GM12872 (cell line): Measurements from ENCODE around the gene DEGS2.

ENCODE experiments used
- TF ChIP-seq, protein P1 (sequence below): IDR thresholded peaks from 3 replicates; pipeline ENCODE4 v1.5.1; 2011; ENCODE audit warnings: low read depth, mild to moderate bottlenecking, low read length, moderate library complexity; ENCODE audit not compliant: insufficient read depth

DEGS2 gene

GRCh38 chr14:100102156-100102785 is 57.2 kb downstream of the DEGS2 start:
- TF ChIP-seq, protein P1, sequence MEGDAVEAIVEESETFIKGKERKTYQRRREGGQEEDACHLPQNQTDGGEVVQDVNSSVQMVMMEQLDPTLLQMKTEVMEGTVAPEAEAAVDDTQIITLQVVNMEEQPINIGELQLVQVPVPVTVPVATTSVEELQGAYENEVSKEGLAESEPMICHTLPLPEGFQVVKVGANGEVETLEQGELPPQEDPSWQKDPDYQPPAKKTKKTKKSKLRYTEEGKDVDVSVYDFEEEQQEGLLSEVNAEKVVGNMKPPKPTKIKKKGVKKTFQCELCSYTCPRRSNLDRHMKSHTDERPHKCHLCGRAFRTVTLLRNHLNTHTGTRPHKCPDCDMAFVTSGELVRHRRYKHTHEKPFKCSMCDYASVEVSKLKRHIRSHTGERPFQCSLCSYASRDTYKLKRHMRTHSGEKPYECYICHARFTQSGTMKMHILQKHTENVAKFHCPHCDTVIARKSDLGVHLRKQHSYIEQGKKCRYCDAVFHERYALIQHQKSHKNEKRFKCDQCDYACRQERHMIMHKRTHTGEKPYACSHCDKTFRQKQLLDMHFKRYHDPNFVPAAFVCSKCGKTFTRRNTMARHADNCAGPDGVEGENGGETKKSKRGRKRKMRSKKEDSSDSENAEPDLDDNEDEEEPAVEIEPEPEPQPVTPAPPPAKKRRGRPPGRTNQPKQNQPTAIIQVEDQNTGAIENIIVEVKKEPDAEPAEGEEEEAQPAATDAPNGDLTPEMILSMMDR, result no peak

DNA sequence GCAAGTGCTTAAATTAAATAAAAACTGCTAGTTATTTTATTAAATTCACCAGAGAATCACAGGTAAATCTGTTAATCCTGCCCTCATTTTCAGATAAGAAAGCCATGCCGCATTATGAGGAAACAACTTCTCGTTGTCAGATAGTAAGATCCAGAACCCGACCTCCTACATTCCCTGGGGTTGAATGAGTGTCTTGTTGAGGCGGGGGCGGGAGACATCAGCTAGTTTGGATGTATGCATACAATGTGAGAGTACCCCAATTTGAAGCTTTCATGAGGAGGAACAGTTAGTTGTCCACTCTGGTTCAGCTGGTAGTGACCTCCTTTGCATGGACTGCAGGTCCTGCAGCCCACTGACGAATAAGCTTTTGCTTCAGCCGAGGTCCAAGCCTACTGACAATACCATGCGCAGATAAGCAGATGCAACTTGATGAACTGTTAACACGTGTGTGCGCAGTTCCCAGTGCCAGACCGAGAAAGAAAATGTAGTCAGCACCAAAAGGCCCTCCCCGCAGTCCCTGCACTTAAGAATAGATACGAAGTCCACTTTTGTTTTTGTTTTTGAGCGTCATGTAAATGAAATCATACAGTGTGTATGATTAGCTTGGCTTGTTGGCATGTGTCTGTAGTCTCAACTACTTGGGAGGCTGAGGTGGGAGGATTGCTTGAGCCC is 59.3 kb downstream of the DEGS2 start:
- TF ChIP-seq, protein P1, result no peak

DNA sequence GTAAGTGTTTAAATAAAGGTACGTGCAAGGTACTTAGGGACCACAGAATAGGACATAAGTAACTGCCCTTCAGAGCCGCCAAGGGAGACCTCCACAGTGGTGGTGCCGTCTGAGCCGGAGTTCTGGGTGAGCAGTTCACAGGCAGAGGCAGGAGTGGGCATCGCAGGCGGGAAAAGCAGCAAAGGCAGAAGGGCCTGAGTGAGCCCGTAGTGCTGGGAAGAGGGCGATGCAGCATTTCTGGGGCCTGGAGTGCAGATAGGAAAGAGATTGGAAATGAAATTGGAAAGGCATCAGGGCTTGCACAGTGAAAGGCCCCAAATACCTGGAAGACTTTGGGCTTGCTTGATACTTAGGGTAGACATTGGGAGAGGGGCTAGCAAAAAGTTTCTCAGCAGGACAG is 61.3 kb downstream of the DEGS2 start:
- TF ChIP-seq, protein P1, result no peak

DNA sequence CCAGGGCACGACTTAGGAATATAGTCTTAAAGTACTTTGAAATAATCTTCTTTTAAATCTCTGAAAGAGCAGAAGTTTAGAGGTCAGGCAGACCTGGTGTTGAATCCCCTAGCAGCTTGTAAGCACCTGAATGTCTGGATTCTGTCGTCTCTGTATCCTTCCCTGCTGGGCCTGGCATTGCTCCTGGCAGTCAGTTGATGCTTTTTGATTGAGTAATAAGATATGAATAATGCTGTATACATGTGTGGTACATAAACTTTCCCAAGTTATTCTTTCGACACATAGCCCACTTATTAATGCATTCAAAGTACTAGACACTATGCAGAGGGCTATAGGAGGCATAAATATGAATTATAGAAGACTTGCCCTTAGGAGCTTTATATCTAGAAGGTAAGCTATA is 62.8 kb downstream of the DEGS2 start:
- TF ChIP-seq, protein P1, result no peak
